RCC 7860 (cell line): ENCODE measurements around the gene APP.
A peak's percentile ranks its signal among the peaks of the same experiment; 100 is the strongest.
"Not testable (repeated sequence)": the region's sequence is repeated elsewhere in the genome, so short reads cannot be mapped to it uniquely, and the experiment has no call there.

Experiments
- DNase-seq: peaks from one replicate; pipeline ENCODE4 v3.0.0-alpha.2; 2015; ENCODE audit warnings: low spot score
- FAIRE-seq: peaks from 2 replicates; lab custom pipeline; 2012; peaks lifted over from hg19 to GRCh38; lab: Jason Lieb, UNC

The APP gene

DNA sequence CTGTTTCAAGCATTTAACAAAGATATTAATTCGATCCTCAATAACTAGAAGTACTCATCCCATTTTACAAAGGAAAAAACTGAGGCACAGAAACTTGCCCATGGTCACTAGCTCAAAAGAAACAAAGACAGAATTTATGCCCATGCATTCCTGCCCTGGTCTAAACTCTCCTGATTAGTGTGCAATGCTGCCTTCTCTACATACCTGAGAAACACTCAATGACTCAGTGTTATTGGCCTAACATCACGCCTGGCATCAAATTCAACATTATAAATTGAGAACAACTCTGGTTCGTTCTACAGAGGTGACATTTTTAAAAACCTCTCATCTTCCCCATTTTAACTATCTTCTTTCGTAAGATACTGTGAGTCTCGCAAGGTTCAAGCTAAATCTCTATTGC lies 5.2 kb downstream of the APP start:
- FAIRE-seq (no peak), DNase-seq (no peak)

DNA sequence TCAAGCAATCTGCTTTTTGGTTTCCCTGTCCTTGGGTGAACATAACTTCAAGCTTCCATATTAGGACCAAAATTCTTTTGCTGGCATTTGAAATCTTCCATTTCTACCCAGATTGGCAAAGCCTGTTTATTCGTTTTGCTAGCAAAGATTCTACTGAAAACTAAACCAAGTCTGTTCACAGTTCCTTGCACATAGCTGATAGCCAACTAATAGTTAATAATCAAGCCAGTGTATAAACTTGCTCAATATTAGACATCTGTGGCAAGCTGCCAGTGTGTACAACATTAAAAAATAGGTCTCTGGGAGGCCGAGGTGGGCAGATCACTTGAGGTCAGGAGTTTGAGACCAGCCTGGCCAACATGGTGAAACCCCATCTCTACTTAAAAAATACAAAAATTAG lies 6.3 kb downstream of the APP start:
- no peak for DNase-seq
- FAIRE-seq, result peak; percentile 53

DNA sequence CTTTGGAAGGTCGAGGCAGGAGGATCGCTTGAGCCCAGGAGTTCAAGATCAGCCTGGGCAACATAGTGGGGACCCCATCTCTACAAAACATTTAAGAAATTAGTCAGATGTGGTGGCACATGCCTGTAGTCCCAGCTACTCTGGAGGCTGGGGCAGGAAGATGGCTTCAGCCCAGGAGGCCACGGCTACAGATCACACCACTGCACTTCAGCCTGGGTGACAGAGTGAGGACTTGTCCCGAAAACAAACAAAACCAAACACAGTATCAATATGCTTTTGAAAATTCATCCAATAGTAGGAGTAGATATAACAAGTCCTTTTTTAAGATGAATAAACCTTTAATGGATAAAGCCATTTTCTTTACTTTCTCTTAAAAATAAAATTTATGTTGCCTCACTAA lies 8.5 kb downstream of the APP start:
- no peak for DNase-seq
- no peak for FAIRE-seq

DNA sequence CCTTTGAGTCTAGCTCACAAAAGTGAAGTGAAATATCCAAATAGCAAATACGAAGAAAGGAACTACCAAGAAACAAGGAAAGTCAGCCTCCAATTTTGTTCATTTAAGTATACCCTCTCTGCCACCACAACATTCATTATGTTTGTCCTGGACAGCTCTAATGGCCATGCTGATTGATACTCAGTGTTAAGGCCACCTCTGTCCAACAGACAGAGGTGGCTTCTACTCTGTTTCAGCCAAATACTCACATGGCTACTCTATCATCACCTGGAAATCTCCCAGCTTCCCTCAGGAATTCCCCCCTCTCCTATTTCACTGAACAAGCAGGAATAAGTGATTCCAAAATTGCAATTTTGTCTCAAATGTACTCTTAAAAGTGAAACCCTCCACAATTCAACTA lies 10.7 kb downstream of the APP start:
- DNase-seq (no peak), FAIRE-seq (no peak)

DNA sequence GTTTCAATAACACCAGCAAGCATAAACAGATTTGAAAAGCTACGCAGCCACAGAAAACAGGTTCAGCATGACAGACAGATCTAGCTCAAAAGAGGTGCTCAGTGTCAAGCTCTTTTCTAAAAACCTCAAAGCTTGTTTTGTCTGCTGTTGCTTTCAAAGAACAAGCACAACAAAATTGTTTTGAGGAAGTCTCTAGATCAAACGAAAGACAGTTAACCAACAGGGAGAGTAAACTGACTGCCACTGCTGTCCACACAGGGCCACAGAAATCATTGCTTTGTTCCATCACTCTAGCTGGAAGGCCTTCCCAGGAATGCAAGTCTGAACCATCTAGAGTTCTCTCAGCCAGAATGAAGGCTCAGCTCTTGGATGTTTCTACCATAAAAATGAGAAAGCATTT lies 12.8 kb downstream of the APP start:
- FAIRE-seq (no peak), DNase-seq (no peak)

DNA sequence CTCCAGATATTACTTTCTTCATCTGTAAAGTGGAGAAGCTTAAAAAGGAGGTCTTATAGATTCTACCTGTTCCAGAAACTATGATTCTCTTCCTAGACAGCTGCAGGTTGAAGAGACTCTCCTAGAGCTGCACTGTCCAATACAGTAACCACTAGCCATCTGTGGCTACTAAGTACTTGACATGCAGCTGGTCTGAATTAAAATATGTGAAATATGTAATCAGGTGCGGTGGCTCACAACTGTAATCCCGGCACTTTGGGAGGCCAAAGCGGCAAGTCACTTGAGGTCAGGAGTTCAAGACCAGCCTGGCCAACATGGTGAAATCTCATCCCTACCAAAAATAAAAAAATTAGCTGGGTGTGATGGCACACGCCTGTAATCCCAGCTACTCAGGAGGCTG lies 15.8 kb downstream of the APP start:
- DNase-seq (no peak), FAIRE-seq (no peak)

DNA sequence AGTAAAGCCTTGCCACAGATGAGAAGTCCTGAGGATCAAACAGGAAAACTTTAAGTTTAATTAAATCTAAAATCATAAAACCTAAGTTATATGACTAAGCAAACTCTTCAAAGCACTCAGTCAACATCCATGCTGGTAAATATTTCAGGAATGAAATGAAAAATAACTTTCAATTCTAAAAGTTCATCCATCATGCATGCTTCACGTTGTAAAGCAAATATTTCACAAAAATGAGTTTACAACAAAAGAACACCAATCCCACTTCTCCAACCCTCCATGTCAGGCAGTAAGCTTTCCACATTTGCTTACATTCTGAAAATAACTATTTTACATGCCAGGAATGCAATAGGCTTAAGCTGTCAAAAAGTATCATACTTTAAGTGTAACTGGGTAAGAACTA lies 16.8 kb downstream of the APP start:
- DNase-seq, result no peak

DNA sequence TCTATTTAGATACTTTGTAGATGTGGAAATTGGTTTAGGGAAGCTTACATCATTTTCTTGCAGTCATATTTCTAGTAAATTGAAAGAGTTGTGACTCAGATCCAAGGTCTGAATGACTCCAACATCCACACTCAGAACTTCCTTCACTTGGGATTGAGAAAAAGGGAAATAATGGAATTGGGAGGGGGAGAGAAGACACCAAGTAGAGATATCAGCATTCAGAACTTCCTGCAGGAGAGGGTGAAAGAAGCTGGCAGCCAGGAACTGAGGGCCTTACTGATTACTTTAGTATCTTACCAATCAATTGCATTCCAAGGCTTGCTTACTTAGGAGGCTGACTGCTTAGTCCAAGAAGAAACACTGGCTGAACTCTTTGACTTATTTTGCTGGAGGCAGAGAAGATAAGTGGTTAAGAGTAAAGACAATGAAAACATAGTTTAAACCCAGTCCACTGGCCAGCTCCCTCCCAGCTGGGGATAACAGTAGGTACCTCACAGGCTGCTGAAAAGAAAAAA lies 21.7 kb downstream of the APP start:
- FAIRE-seq (peak; percentile 82), DNase-seq (peak; percentile 57)

More for the DNA sequence above, 16.8 kb downstream of the APP start:
- FAIRE-seq, result no peak

DNA sequence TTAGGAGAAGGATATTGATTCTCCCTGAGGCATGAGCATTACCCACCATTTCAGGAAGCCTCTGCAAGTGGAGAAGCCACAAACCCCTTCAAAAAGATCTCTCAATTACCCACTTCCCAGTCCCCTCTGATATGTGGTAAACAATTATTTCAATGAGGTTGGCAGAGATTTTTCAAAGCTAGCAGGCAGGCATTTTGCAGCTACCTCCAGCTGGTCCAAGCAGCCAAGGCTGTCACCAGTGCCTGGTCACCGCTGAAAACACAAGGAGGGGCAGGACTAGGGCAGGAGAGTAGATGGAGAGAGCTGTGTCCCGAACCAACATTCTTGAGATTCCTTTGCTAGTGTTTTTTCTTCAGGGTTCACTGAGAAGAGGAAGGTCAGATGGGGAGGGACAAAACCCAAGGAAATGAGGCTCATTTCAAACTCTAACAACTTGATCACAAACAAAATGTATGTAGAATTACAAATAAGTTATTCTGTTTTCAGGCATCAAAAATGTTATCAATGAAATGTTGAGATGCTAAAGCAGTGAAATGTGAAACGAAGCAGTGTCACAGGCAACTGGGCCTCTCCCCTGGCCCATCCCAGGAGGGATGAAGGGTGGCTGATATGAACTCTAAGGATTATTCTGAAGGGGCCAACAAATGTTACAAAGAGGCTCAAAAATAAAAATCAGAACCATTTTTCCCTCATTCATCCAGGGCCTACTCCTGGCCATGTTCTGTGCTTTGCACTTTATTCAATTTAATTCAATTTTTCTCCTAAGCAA lies 22.3 kb downstream of the APP start:
- peak; percentile 79 for DNase-seq
- peak; percentile 94 for FAIRE-seq

DNA sequence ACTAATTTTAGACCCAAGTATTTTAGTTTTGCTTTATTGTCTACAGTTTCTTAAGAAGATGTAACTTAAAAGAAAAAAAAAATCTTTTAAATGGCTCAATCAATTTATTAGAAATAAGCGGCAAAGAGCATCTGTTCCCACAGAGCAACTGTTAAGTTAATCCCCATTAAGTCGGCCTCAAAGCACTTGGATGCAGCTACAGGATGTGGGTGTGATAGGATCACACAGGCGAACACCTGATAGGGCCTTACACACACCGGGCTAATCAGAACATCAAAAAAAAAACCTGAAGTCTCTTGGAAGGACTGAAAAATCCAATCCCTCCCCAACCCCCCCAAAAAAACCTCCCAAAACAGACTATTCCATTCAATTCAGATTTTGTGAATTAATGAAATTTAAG lies 23.0 kb downstream of the APP start:
- FAIRE-seq (no peak), DNase-seq (no peak)

DNA sequence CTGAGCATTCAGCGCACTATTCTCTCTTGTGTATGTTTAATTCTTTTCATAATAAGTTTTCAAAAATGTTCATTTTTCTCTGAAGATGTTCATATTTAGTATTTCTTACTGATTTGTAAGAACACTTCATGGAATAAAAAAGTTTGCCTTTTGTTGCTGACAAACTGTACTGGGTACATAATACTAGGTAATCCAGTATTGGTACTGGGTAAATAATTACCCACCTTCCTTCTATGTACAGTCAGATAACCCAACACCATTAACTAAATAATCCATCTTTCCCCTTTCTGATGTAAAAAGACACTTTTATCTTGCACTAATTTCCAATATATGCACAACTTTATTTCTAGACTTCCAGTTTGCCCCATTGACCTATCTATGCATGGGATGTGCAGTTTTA lies 23.9 kb downstream of the APP start:
- no peak for FAIRE-seq

DNA sequence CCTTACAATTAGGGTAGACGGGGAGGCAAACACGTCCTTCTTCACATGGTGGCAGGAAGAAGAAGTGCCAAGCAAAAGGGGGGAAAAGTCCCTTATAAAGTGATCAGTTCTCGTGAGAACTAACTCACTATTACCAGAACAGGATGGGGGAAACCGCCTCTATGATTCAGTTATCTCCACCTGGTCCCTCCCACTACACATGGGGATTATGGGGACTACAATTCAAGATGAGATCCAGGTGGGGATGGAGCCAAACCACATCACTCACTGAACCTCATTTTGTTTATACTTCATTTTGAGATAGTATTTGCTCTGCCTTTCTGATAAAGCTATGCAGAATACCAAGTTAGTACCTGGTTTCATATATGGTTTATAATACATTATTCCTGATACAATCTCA lies 26.5 kb downstream of the APP start:
- FAIRE-seq (no peak), DNase-seq (no peak)

More for the DNA sequence above, 23.9 kb downstream of the APP start:
- DNase-seq, result no peak

DNA sequence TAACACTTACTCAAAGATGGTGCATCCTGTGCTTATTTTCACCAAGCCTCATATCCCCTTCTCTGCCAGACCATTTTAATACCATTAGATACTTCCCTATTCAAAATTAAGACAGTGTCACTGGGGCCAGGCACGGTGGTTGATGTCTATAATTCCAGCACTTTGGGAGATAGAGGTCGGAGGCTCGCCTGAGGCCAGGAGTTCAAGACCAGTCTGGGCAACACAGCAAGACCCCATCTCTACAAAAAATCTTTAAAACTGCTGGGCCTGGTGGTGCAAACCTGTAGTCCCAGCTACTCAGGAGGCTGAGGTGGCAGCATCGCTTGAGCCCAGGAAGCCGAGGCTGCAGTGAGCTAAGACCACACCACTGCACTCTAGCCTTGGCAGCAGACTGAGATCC lies 28.2 kb downstream of the APP start:
- DNase-seq, result no peak
- no peak for FAIRE-seq

DNA sequence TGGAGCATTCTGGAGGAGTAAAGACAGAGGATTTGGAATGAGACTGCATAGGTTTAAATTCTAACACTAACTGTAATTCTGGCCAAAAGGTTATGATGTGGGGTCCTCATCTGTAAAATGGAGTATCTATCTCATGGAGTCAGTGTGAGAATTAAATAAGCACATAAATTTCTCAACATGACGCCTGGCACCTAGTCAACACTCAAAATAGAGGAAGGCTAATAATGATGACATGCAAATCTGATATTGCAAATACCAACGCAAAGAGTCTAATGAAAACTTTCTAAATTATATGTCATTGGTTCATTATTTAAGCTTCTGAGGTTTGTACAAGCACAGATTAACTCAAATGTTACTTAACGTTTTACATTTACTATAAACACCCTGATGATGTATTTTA lies 29.6 kb downstream of the APP start:
- FAIRE-seq, result no peak

DNA sequence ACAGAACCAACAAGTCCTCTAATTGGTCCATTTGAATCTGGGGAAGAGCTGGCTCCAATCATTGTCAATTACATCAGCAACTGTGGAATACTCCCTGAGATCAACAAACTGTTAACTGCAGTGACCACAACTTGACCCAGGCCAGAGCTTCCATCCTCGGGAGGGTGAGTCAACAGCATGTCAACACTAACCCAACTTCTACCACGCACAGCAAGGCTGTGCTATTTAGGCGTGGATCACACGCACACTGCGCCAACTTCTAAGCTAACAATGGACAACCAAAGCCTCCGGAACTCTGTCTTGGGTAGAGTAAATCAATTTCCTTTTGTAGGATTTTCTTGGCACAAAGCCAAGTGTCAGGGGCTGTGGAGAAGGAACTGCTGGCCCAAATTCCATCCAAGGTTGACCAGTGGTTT lies 30.4 kb downstream of the APP start:
- FAIRE-seq (peak; percentile 96), DNase-seq (peak; percentile 94)

More for the DNA sequence above, 29.6 kb downstream of the APP start:
- no peak for DNase-seq

DNA sequence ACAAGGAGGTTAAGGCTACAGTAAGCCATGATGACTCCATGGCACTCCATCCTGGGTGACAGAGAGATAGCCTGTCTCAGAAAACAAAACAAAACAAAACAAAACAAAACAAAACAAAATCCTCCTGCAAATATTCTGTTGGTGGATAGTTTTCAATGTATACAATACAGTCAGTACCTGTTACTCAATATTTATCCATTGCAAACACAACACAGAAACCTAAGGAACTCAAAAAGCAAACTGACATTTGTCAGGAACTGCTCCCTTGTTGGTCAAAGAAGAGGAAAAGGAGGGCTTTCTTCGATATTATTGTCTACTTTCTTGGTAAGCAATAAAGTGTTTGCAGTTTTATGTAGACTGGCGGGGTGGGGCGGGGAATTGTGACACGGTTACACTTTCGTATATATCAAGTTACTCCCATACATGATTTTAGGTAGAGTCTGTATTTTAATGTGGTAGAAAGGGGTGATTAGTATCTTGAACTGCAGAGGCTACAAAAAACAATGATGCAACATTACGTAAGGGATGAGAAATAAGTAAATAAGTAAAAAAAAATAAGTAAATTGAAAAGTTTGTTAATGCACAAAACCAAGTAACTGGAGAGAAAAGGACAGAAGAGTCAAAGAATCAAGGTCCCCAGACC lies 31.8 kb downstream of the APP start:
- DNase-seq, result no peak

DNA sequence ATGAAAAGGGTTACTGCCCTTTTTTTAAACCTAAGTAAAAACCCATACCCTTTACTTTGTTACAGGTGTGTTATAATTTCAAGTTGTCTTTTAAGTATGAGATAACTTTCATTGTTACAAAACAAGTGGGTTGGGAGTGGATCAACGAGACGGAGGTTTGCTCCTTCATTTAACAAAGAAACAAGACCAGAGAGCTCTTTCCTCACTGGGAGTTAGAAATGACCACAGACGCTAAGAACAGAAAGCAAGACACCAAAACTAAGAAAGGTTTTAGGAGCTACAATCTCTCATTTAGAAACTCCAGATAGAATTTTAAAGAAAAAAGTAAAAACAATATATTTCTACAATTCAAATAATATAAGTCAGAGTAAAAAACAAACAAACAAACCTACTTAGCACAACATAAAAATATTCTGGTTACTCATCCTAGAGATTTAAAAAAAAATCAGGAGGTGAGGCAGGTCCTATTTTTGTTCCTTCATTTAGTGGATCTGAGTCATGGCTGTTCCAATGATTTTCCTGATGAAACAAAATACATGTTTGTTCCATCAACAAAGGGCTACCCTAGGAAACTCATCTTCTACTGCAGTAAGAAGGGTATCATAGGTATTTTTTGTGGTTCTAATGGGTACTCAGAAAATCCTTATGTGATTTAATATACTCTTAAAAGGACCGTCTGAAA lies 33.0 kb downstream of the APP start:
- DNase-seq (no peak), FAIRE-seq (no peak)

More for the DNA sequence above, 31.8 kb downstream of the APP start:
- FAIRE-seq, result no peak

DNA sequence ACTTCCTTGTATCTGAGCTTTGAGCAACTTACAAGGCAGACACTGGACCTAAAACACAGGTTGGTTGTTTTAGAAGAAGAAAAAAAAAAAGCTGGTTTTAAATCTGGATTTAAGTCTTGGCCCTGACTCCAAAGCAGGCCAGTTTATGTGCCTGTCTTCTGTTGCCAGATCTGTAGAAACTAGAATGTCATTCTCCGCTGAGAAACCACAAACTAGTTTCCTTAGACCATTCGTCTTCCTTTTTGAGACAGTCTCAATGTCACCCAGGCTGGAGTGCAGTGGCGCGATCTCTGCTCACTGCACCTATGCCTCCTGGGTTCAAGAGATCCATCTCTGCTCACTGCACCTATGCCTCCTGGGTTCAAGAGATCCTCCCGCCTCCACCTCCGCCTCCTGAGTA lies 33.9 kb downstream of the APP start:
- FAIRE-seq, result no peak

DNA sequence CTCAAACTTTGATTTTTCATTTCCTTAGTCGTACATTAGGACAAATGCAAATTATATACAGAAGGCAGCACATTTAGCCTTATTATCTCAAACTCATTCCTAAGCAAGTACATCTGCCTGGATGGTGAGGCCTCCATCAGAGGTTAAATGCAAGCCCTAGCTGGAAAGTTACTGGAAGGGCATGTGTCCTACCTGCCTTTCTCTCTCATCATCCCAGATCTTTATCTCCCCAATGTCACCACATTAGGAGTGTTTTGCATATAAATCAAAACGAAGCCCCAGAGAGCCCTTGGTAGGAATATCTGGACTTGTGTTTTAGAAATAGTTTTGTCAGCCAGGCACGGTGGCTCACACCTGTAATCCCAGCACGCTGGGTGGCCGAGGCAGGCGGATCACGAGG lies 35.0 kb downstream of the APP start:
- no peak for FAIRE-seq

More for the DNA sequence above, 33.9 kb downstream of the APP start:
- no peak for DNase-seq

DNA sequence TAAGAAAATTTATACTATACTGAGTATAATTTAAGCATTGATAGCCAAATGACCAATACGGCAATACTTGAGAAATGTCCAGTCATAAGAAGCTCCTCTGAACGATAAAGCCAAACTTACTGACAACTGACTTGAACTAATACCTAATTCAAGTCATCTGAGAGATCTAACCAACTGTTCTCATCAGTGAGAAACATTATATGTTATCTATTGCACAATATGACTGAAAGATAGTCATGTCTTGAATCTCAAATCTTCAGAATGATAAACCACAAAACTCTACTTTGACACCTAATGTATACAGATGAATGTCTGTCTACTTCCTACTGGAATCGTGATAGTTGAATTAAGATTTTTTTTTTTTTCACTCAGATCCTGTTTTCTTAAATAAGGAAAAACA lies 39.0 kb downstream of the APP start:
- FAIRE-seq, result peak; percentile 21
- DNase-seq, result no peak

More for the DNA sequence above, 35.0 kb downstream of the APP start:
- DNase-seq, result no peak

DNA sequence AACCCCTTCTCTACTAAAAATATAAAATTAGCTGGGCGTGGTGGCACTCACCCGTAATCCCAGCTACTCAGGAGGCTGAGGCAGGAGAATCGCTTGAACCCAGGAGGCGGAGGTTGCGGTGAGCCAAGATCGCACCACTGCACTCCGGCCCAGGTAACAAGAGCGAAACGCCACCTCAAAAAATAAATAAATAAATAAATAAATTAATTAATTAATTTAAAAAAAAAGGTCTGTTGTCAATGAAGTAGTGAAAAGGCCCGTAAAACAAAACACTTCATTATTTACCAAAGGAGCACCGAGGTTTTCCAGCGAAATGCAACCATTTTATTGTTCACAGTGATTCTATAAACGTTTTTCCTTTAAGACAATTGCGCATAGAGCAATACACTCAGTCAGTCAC lies 39.5 kb downstream of the APP start:
- not testable (repeated sequence) for FAIRE-seq

More for the DNA sequence above, 39.5 kb downstream of the APP start:
- not testable (repeated sequence) for DNase-seq
